ENCODE measurements around the gene DPH6.

The DPH6 gene

GRCh38 chr15:35540021-35540420 lies 5.9 kb downstream of the DPH6 start:
- no peak for DNase-seq

GRCh38 chr15:35535365-35535916 lies 10.5 kb downstream of the DPH6 start:
- no peak for DNase-seq

GRCh38 chr15:35533130-35534110 lies 12.5 kb downstream of the DPH6 start:
- DNase-seq = no peak

GRCh38 chr15:35530698-35531097 lies 15.3 kb downstream of the DPH6 start:
- DNase-seq = no peak

GRCh38 chr15:35529784-35530183 lies 16.2 kb downstream of the DPH6 start:
- no peak for DNase-seq

GRCh38 chr15:35522061-35522460 lies 23.9 kb downstream of the DPH6 start:
- DNase-seq = no peak

GRCh38 chr15:35519541-35520149 lies 26.3 kb downstream of the DPH6 start:
- no peak for DNase-seq

- DNase-seq = no peak
Observed at GRCh38 chr15:35519052-35519451, 26.9 kb downstream of the DPH6 start.

GRCh38 chr15:35514759-35515158 lies 31.2 kb downstream of the DPH6 start:
- DNase-seq = no peak

- DNase-seq = no peak
Observed at GRCh38 chr15:35507932-35508638, 37.9 kb downstream of the DPH6 start.

- no peak for DNase-seq
Observed at GRCh38 chr15:35506272-35506870, 39.6 kb downstream of the DPH6 start.

GRCh38 chr15:35505809-35506208 lies 40.2 kb downstream of the DPH6 start:
- no peak for DNase-seq

GRCh38 chr15:35505141-35505540 lies 40.8 kb downstream of the DPH6 start:
- DNase-seq = no peak

- no peak for DNase-seq
Observed at GRCh38 chr15:35499723-35500122, 46.2 kb downstream of the DPH6 start.

GRCh38 chr15:35496585-35496984 lies 49.4 kb downstream of the DPH6 start:
- DNase-seq = no peak

GRCh38 chr15:35495080-35495479 lies 50.9 kb downstream of the DPH6 start:
- DNase-seq = no peak

GRCh38 chr15:35491999-35492398 lies 54.0 kb downstream of the DPH6 start:
- DNase-seq = no peak

GRCh38 chr15:35491173-35491572 lies 54.8 kb downstream of the DPH6 start:
- no peak for DNase-seq

GRCh38 chr15:35490511-35490910 lies 55.5 kb downstream of the DPH6 start:
- no peak for DNase-seq

- DNase-seq = no peak
Observed at GRCh38 chr15:35487417-35487816, 58.5 kb downstream of the DPH6 start.

GRCh38 chr15:35486296-35486695 lies 59.7 kb downstream of the DPH6 start:
- no peak for DNase-seq

- no peak for DNase-seq
Observed at GRCh38 chr15:35485411-35485810, 60.6 kb downstream of the DPH6 start.
